Measurements from ENCODE around the gene JAK2. TPM values are rescaled to one million over a fixed set of nuclear protein-coding genes. Genes with fewer than 3 reads are reported as not detected.

The JAK2 gene
- total RNA-seq, 2 experiments from 2014 or later: 23.2 to 25.5 TPM

DNA sequence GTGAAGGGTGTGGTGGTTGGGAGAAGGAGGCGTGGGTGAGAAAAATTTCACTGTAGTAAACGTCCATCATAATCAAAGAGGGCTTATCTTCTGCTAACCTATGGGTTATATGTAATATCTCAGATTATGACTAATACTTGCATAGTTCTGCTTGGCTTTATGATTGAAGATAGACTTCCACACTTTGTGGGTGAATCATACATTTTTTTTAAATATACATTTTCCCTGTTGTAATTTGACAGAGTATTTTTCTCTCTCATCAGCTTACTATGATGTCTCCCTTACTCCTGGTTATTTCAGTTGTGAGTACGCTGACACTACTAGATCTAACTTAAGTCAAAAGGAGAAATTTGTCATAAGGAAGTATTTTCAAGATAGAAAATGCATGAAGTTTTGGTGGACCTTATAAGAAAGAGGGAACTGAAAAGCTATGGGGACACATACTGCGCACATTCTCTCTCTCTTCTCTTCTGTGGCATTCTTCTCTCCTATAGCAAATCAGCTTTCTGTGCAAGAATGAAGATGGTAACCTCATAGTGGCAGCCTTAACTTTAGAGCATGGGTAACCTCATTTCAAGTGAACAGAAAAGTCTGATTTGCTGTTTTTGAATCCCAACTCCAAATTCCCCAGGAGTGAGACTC, 4.9 kb upstream of the JAK2 start:
- no peaks in the 10 kb centered on the region for H3K27me3 Mint-ChIP-seq
- no peak overlapping the region for H3K4me3 Mint-ChIP-seq
- POLR2A ChIA-PET: interaction anchor here (1.0 to 1.7 kb wide), 3 partner anchors 9 to 239 kb away, joined by 3 to 17 read pairs (median 3); partner anchors contain the start of gene AK3

DNA sequence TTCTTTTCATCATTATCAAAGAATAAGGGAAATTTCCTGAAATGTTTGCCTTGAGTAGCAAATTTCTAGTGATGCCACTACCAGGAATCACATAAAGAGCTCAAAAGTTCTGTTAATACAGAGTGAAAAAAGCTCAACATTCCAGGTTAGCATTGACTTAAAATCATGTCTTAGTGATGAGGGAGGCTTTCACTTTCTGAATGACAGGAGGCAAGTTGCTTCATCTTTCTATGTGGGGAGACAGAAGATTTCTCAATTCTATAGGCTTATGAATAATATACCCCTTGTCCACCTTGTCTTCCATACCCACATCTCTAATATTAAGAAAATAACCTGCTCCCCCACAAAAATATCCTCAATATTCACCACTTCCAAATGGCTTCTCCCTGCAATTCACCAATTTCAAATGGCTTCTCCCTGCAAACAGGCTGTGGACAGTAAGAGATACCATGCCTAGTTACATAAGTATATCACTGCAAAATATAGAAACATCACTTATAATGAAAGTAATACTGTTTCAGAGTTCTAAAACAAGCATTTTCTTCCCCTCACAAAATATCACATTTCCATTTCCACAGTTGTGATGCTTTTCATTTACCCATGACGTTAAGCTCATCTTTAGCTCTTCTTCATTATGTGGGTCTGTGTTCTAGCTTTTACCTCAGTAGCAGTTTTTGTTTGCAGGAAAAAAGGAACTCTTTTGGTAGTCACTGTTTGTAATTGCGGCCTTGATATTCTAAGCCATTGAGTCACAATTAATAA, 2.2 kb upstream of the JAK2 start:
- H3K27me3 Mint-ChIP-seq: no peaks in the 10 kb centered on the region
- peaks cover 4% of the 10 kb centered on the region for H3K36me3 Mint-ChIP-seq
- intact Hi-C loops (cut with micrococcal nuclease): loop anchor here (5.0 to 10.0 kb wide), 5 partner anchors 241 to 1456 kb away; partner anchors contain the start of genes AK3, CDC37L1, RFX3 and RIC1
- no peak for DNase-seq
- ChIA-PET CTCF (interaction anchor here (0.8 to 1.6 kb wide), 7 partner anchors 12 to 223 kb away, joined by 3 to 7 read pairs (median 3); no protein-coding TSS in a partner anchor), POLR2A (interaction anchor here (0.7 to 2.6 kb wide), 7 partner anchors 10 to 242 kb away, joined by 3 to 20 read pairs (median 4); partner anchors contain the start of gene RCL1)
- peaks cover 60% of the 10 kb centered on the region for H3K4me1 Mint-ChIP-seq (ENCODE audit: low read depth)
- no peaks in the 10 kb centered on the region for H3K9me3 Mint-ChIP-seq
- peak overlapping the region; percentile 96 for H3K27ac Mint-ChIP-seq
- H3K4me3 Mint-ChIP-seq: peak overlapping the region; percentile 90

More for the DNA sequence above, 4.9 kb upstream of the JAK2 start:
- H3K27ac Mint-ChIP-seq: peak overlapping the region; percentile 36
- H3K9me3 Mint-ChIP-seq: no peaks in the 10 kb centered on the region
- DNase-seq: peak; percentile 24
- intact Hi-C loops (cut with micrococcal nuclease): loop anchor here (1.0 to 10.0 kb wide), 6 partner anchors 9 to 1453 kb away; partner anchors contain the start of genes AK3, CDC37L1, RFX3 and RIC1
- peaks cover 45% of the 10 kb centered on the region for H3K4me1 Mint-ChIP-seq (ENCODE audit: low read depth)
- no peaks in the 10 kb centered on the region for H3K36me3 Mint-ChIP-seq
- CTCF ChIA-PET: interaction anchor here (0.7 to 2.4 kb wide), 3 partner anchors 9 to 218 kb away, joined by 3 to 9 read pairs (median 6); no protein-coding TSS in a partner anchor

DNA sequence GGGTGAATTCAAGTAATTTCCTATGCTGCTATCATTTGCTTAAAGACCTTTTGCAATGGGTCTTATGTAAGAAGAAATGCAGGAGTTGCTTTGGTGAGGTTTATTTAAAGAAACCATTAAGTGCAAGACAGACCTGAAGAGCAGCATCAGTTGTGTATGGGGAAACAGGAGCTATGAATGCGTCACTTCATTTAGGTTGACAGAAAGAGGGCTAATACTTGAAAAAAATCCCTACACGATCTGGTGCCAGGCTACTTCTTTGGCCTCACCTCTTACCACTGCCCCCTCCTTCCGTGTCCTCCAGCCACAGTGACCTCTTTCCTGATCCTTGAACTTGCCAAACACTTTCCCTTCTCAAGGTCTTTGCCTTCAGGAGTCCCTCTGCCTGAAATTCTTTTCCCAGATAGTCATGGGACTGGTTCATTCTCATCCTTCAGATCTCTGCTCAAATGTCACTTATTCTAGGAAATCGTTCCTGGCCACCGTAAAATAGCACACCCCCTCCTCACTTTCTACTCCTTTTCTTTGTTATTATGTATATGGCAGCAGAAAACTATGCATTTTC, 1.4 kb upstream of the JAK2 start:
- Mint-ChIP-seq H3K27me3 (no peaks in the 10 kb centered on the region), H3K4me1 (ENCODE audit: low read depth) (peaks cover 60% of the 10 kb centered on the region), H3K27ac (peak overlapping the region; percentile 96), H3K4me3 (peak overlapping the region; percentile 90), H3K36me3 (peaks cover 4% of the 10 kb centered on the region), H3K9me3 (no peaks in the 10 kb centered on the region)
- ChIA-PET CTCF (interaction anchor here (0.8 to 1.6 kb wide), 5 partner anchors 13 to 221 kb away, joined by 3 to 7 read pairs (median 3); no protein-coding TSS in a partner anchor), POLR2A (interaction anchor here (1.0 to 2.6 kb wide), 4 partner anchors 10 to 192 kb away, joined by 3 to 20 read pairs (median 6); no protein-coding TSS in a partner anchor)
- intact Hi-C loops (cut with micrococcal nuclease): loop anchor here (1.0 to 10.0 kb wide), 8 partner anchors 12 to 1456 kb away; partner anchors contain the start of genes AK3, CD274, CDC37L1 and RFX3
- DNase-seq: no peak

DNA sequence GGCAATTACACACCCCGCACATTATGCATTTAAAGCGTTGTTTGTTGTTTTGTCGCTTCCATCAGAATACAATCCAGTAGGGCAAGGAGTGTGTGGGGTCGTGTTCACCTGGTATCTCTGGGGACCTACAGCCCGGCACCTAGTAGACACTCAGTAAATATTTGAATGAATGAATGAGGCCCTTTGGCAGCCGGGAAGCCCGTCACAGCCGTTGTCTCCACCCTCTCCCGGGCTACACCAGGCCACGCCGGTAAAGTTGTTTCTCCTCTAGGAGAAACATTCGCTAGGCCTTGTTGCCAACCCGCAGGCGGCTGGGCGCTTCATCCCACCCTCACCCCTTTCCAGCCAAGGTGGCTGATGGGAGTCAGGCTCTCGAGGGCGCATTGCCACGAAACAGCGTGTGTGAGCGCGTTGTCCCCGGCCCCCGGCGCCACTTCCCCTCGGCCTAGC, 876 bp upstream of the JAK2 start:
- H3K36me3 Mint-ChIP-seq: peaks cover 4% of the 10 kb centered on the region
- H3K27me3 Mint-ChIP-seq: no peaks in the 10 kb centered on the region
- ChIA-PET POLR2A (interaction anchor here (0.7 to 2.7 kb wide), 8 partner anchors 13 to 644 kb away, joined by 3 to 20 read pairs (median 4); partner anchors contain the start of genes PLGRKT, RCL1 and RIC1), CTCF (interaction anchor here (0.6 to 6.5 kb wide), 9 partner anchors 13 to 460 kb away, joined by 3 to 106 read pairs (median 4); partner anchors contain the start of gene RCL1)
- H3K27ac Mint-ChIP-seq: peak overlapping the region; percentile 96
- peaks cover 58% of the 10 kb centered on the region for H3K4me1 Mint-ChIP-seq (ENCODE audit: low read depth)
- no peak for DNase-seq
- intact Hi-C loops (cut with micrococcal nuclease): loop anchor here (1.0 to 10.0 kb wide), 8 partner anchors 13 to 1457 kb away; partner anchors contain the start of genes AK3, CD274, CDC37L1 and RFX3
- no peaks in the 10 kb centered on the region for H3K9me3 Mint-ChIP-seq
- H3K4me3 Mint-ChIP-seq: peak overlapping the region; percentile 90

DNA sequence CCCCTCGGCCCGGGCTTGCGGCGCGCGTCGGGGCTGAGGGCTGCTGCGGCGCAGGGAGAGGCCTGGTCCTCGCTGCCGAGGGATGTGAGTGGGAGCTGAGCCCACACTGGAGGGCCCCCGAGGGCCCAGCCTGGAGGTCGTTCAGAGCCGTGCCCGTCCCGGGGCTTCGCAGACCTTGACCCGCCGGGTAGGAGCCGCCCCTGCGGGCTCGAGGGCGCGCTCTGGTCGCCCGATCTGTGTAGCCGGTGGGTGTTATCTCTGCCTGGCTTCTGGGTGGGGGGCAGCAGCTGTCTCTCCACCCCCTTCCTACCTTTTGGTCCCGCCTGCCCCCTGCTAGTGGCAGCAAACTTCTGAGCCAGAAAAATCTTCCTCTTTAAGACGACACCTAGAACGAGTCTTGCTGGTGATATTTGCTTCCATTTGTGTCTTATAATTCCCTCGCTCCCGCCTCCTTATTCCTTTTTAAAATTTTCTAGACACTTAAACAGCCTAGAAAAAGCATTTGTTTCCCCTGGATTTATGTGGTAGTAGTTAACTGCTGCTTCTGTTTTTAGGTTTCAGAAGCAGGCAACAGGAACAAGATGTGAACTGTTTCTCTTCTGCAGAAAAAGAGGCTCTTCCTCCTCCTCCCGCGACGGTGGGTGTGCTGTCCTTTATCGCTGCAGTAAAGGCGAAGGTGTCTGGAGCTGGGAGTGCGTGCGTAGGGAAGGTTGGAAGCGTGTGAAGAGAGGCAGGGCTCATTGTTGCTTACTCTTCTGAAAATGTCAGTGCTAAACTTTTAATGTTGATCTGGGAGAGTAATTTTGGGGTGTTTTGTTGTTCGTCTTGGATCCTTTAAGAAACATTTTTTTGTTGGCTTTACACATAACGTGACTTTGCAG, 554 bp downstream of the JAK2 start:
- peak overlapping the region; percentile 90 for H3K4me3 Mint-ChIP-seq
- no peaks in the 10 kb centered on the region for H3K9me3 Mint-ChIP-seq
- peaks cover 44% of the 10 kb centered on the region for H3K4me1 Mint-ChIP-seq (ENCODE audit: low read depth)
- peak; percentile 52 for DNase-seq
- peak overlapping the region; percentile 96 for H3K27ac Mint-ChIP-seq
- peaks cover 4% of the 10 kb centered on the region for H3K36me3 Mint-ChIP-seq
- POLR2A ChIA-PET: interaction anchor here (0.8 to 2.7 kb wide), 6 partner anchors 15 to 643 kb away, joined by 3 to 19 read pairs (median 4); partner anchors contain the start of genes PLGRKT, RCL1 and RIC1
- intact Hi-C loops (cut with micrococcal nuclease): loop anchor here (1.0 to 10.0 kb wide), 9 partner anchors 41 to 869 kb away; partner anchors contain the start of genes CD274, INSL6, PLGRKT and RCL1
- no peaks in the 10 kb centered on the region for H3K27me3 Mint-ChIP-seq
- CTCF ChIA-PET: interaction anchor here (0.6 to 6.5 kb wide), 20 partner anchors 15 to 619 kb away, joined by 3 to 106 read pairs (median 4); partner anchors contain the start of genes CD274 and RCL1

DNA sequence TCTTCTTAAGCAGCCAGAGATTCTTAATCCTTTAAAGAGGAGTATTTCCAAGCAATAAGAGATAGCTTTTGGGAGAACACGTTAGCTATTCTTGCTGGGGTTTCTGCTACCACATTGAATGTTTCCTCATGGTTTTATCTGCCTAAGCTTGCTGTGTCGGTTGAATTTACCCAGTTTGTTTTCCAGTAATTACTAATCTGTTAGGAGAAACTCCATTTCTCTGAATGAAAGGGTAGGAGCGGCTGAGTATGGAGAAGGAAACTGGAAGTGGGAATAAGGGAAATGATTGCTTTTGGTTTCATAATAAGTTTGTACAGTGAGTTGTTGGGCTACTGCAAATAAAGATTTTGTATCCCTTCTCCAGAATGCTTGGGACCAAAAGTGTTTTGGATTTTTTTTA, 1.2 kb downstream of the JAK2 start:
- ChIA-PET CTCF (interaction anchor here (0.7 to 6.5 kb wide), 15 partner anchors 13 to 618 kb away, joined by 3 to 106 read pairs (median 5); partner anchors contain the start of gene RCL1), POLR2A (interaction anchor here (2.7 kb wide), 1 partner anchor 16 kb away, joined by 19 read pairs; no protein-coding TSS in a partner anchor)
- H3K27ac Mint-ChIP-seq: peak overlapping the region; percentile 83
- intact Hi-C loops (cut with micrococcal nuclease): loop anchor here (1.0 to 10.0 kb wide), 4 partner anchors 49 to 869 kb away; partner anchors contain the start of genes INSL6 and PLGRKT
- DNase-seq: no peak
- no peaks in the 10 kb centered on the region for H3K27me3 Mint-ChIP-seq
- H3K9me3 Mint-ChIP-seq: no peaks in the 10 kb centered on the region
- H3K4me1 Mint-ChIP-seq (ENCODE audit: low read depth): peaks cover 43% of the 10 kb centered on the region
- H3K36me3 Mint-ChIP-seq: peaks cover 4% of the 10 kb centered on the region
- peak overlapping the region; percentile 90 for H3K4me3 Mint-ChIP-seq

DNA sequence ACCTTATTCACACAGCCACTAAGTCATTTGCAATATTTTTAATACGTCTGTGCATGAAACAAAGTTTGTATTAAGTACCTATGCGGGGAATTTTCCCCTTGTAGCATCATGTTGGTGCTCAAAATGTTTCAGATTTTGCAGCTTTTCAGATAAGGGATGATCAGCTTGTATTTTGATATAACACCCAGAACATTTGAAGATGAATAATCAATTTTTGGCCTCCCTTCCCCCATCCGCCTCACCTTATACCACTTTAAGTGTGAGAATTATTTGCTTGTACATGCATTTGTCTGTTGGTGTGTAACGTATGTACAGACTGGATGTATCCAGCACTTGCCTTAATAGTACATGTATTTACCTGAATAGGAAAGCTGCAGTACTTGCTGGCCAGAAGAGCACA, 1.7 kb downstream of the JAK2 start:
- H3K9me3 Mint-ChIP-seq: no peaks in the 10 kb centered on the region
- ChIA-PET CTCF (interaction anchor here (0.7 to 6.5 kb wide), 18 partner anchors 11 to 618 kb away, joined by 3 to 106 read pairs (median 5); partner anchors contain the start of gene RCL1), POLR2A (interaction anchor here (2.7 kb wide), 1 partner anchor 16 kb away, joined by 19 read pairs; no protein-coding TSS in a partner anchor)
- H3K27ac Mint-ChIP-seq: peak overlapping the region; percentile 34
- peaks cover 43% of the 10 kb centered on the region for H3K4me1 Mint-ChIP-seq (ENCODE audit: low read depth)
- H3K36me3 Mint-ChIP-seq: peaks cover 7% of the 10 kb centered on the region
- no peak for DNase-seq
- H3K27me3 Mint-ChIP-seq: no peaks in the 10 kb centered on the region
- intact Hi-C loops (cut with micrococcal nuclease): loop anchor here (1.0 to 10.0 kb wide), 4 partner anchors 49 to 868 kb away; partner anchors contain the start of genes INSL6 and PLGRKT
- peak overlapping the region; percentile 90 for H3K4me3 Mint-ChIP-seq

DNA sequence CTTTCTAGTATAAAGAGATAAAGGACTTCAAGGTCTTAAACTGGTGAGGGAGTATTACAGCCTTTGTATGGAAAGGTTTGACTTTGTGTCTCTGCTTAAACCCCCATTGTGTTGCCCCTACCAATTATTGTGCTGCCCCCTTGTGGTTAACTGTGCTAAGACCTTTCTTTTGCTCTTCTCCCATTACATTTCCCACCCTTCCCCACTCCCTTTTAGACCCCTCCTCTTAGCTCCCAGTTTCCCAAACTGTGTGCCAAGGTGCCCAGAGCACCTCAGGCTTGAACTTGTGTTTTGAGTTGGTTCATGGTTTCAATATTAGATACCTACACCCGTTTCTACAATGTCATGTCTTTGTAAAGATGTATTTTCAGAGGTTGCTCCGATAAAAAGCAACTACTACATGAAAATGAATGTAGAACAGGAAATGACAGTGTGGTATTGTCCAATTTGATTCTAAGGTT, 2.9 kb downstream of the JAK2 start:
- H3K36me3 Mint-ChIP-seq: peaks cover 19% of the 10 kb centered on the region
- no peak overlapping the region for H3K4me3 Mint-ChIP-seq

DNA sequence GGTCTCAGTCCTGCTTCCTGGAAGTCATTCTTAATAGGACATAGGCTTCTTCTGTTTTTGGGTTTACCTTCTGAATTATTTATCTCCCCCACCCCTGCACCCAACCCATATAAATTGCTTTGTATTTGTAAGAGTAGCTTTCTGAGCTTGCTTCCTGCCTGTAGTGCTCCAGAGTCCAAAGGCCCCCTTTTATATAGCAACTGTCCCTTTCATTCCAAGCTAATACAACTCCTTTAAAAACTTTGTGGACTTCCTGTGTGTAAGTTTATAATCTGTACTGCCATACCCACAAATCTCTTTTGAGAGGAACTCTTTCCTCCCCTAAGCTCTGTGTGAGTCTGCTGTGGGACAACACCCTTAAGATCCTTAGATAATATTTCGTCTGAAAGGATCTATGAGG, 7.8 kb downstream of the JAK2 start:
- intact Hi-C loops (cut with micrococcal nuclease): no loop called here
- Mint-ChIP-seq H3K36me3 (peaks cover 37% of the 10 kb centered on the region), H3K27me3 (no peaks in the 10 kb centered on the region), H3K27ac (no peak overlapping the region), H3K4me3 (no peak overlapping the region), H3K9me3 (no peaks in the 10 kb centered on the region), H3K4me1 (ENCODE audit: low read depth) (peaks cover 41% of the 10 kb centered on the region)
- ChIA-PET POLR2A (no interaction called here), CTCF (interaction anchor here (1.1 to 2.6 kb wide), 3 partner anchors 66 to 230 kb away, joined by 4 to 7 read pairs (median 4); no protein-coding TSS in a partner anchor)
- no peak for DNase-seq

More for the DNA sequence above, 2.9 kb downstream of the JAK2 start:
- ChIA-PET POLR2A (no interaction called here), CTCF (interaction anchor here (0.7 to 6.5 kb wide), 26 partner anchors 10 to 636 kb away, joined by 3 to 106 read pairs (median 4); partner anchors contain the start of gene RCL1)
- H3K27ac Mint-ChIP-seq: no peak overlapping the region
- H3K4me1 Mint-ChIP-seq (ENCODE audit: low read depth): peaks cover 38% of the 10 kb centered on the region
- intact Hi-C loops (cut with micrococcal nuclease): loop anchor here (1.0 to 10.0 kb wide), 5 partner anchors 61 to 867 kb away; partner anchors contain the start of genes INSL6 and PLGRKT
- DNase-seq: peak; percentile 56
- no peaks in the 10 kb centered on the region for H3K27me3 Mint-ChIP-seq
- H3K9me3 Mint-ChIP-seq: no peaks in the 10 kb centered on the region

Measured in activated CD4-positive, alpha-beta memory T cell treated with anti-CD3 and anti-CD28 coated beads for 36 hours (primary cell).